Measurements from ENCODE around the gene NDUFS8. TPM values are rescaled to one million over a fixed set of nuclear protein-coding genes. Genes with fewer than 3 reads are reported as not detected.

The NDUFS8 gene
- total and polyA plus RNA-seq, 4 donors: 70.1 to 159 (median 84.3) TPM

DNA sequence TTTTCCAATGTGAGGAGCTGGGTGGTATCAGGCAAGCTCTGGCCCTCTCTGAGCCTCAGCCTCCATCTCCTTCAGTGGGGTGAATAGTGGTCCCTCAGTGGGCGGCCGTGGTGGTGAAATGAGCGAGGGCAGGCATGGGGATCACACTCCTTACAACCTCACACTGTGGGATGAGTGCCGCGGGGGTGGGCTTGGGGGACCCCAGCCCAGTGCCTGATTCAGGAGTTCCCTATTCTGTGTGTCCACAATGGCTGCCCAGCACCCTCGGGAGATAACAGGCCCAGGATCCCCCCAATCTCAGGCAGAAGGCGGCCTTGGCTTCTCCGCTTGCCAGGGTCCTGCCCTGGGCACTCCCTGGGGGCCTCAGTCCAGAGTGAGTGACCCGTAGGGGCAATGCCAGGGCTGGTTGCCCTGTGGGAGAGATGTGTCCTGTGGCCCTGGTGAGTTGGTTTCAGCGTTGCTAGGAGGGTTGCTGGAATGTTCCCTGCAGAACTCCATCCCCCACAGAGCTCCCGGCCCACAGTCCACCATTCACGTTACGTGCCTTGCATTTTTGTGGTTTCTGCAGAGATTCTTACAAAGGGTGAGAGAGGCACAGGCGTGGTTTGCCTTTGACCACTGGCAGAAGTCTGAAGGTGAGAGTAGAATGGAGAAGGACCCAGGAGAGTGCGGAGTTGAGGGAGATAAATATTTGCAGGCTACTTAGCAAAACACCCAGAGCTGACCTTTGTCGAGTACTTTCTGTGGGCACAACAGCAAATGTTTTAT, 17.5 kb upstream of the NDUFS8 start:
- Histone ChIP-seq H3K4me3 (ENCODE audit: low read length in 2 of 2) (no peak overlapping the region), H3K27ac (ENCODE audit: low read depth in 1 of 2, low read length in 2 of 2) (no peak overlapping the region), H3K9me3 (ENCODE audit: control insufficient read depth, low read length) (no peaks in the 10 kb centered on the region), H3K36me3 (ENCODE audit: control insufficient read depth in 1 of 2, insufficient read depth in 2 of 2, low read length in 1 of 2) (no peaks in the 10 kb centered on the region), H3K4me1 (ENCODE audit: control insufficient read depth in 1 of 2, insufficient read depth in 2 of 2, low read length in 2 of 2) (no peaks in the 10 kb centered on the region), H3K27me3 (ENCODE audit: control insufficient read depth in 1 of 2, insufficient read depth in 2 of 2, low read length in 1 of 2) (no peaks in the 10 kb centered on the region)
- DNase-seq (peak; percentile 40 to 76), ATAC-seq (ENCODE audit: low FRiP score) (no peak)
- WGBS, 2 donors: 77 to 79% methylated on average over 16 of the region's 16 CpGs
- intact Hi-C loops (cut with DNase I): loop anchor here in 1 of 2 donors (5.0 kb wide), 1 partner anchor 109 kb away; the partner anchor contains the start of gene CHKA

GRCh38 chr11:68013611-68014156, 16.8 kb upstream of the NDUFS8 start:
- DNase-seq: no peak
- intact Hi-C loops (cut with DNase I): loop anchor here in 1 of 2 donors (5.0 kb wide), 1 partner anchor 109 kb away; the partner anchor contains the start of gene CHKA
- peak overlapping the region in 1 of 2 donors; percentile 2 for H3K27ac ChIP-seq (ENCODE audit: low read depth in 1 of 2, low read length in 2 of 2)

DNA sequence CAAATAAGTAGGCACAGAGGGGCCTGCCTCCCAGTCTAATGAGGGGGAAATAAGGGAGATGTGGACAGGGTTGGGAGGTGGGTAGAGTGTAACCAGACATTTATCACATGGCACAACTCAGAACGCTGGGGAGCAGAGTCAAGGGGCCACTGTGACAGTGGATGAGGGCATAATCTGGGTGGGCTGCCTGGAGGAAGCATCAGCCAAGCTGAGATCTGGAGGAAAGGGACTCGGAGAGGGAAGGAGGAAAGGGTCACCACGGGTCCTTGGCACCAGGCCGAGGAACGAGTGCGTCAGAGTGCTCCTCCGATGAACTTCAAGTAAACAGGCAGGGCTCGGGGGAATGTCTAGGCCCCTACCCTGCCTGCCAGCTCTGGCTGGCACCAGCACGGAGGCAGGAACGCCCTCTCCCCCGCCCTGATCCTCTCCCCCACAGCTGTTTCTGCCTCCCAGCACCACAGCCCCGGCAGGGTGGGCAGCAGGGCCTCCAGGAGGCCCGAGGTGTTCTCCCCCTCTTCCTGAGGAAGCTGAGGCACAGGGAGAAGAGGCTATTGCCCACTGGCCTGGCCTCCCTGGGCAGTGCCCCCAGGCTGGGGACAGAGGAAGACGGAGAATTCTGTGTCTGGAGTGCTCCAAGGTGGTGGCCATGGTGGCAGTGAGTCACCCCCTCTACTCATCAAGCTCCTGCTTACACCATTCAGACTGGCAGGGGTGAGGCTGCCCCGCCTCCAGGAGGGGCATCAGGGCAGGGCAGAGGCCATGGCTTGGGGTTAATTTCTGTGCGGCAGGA, 16.1 kb upstream of the NDUFS8 start:
- Histone ChIP-seq H3K9me3 (ENCODE audit: control insufficient read depth, low read length) (no peaks in the 10 kb centered on the region), H3K4me3 (ENCODE audit: low read length in 2 of 2) (no peak overlapping the region), H3K27ac (ENCODE audit: low read depth in 1 of 2, low read length in 2 of 2) (no peak overlapping the region), H3K4me1 (ENCODE audit: control insufficient read depth in 1 of 2, insufficient read depth in 2 of 2, low read length in 2 of 2) (no peaks in the 10 kb centered on the region), H3K36me3 (ENCODE audit: control insufficient read depth in 1 of 2, insufficient read depth in 2 of 2, low read length in 1 of 2) (no peaks in the 10 kb centered on the region), H3K27me3 (ENCODE audit: control insufficient read depth in 1 of 2, insufficient read depth in 2 of 2, low read length in 1 of 2) (no peaks in the 10 kb centered on the region)
- ATAC-seq (ENCODE audit: low FRiP score) (no peak), DNase-seq (peak; percentile 76 to 83)
- 42 to 47% methylated on average over 16 of the region's 16 CpGs for WGBS, 2 donors
- intact Hi-C loops (cut with DNase I): loop anchor here in 1 of 2 donors (5.0 kb wide), 1 partner anchor 108 kb away; the partner anchor contains the start of gene CHKA

More at GRCh38 chr11:68013611-68014156, 16.8 kb upstream of the NDUFS8 start:
- 93 to 94% methylated on average over 14 of the region's 14 CpGs for WGBS, 2 donors
- Histone ChIP-seq H3K9me3 (ENCODE audit: control insufficient read depth, low read length) (no peaks in the 10 kb centered on the region), H3K4me3 (ENCODE audit: low read length in 2 of 2) (no peak overlapping the region), H3K36me3 (ENCODE audit: control insufficient read depth in 1 of 2, insufficient read depth in 2 of 2, low read length in 1 of 2) (no peaks in the 10 kb centered on the region), H3K27me3 (ENCODE audit: control insufficient read depth in 1 of 2, insufficient read depth in 2 of 2, low read length in 1 of 2) (no peaks in the 10 kb centered on the region), H3K4me1 (ENCODE audit: control insufficient read depth in 1 of 2, insufficient read depth in 2 of 2, low read length in 2 of 2) (no peaks in the 10 kb centered on the region)
- no peak for ATAC-seq (ENCODE audit: low FRiP score)

GRCh38 chr11:68014947-68015447, 15.5 kb upstream of the NDUFS8 start:
- intact Hi-C loops (cut with DNase I): loop anchor here in 1 of 2 donors (5.0 kb wide), 1 partner anchor 107 kb away; the partner anchor contains the start of gene CHKA
- 93 to 94% methylated on average over 19 of the region's 19 CpGs for WGBS, 2 donors

GRCh38 chr11:68015467-68015866, 15.0 kb upstream of the NDUFS8 start:
- intact Hi-C loops (cut with DNase I): no loop called here
- H3K9me3 ChIP-seq (ENCODE audit: control insufficient read depth, low read length): no peaks in the 10 kb centered on the region
- H3K36me3 ChIP-seq (ENCODE audit: control insufficient read depth in 1 of 2, insufficient read depth in 2 of 2, low read length in 1 of 2): no peaks in the 10 kb centered on the region
- no peaks in the 10 kb centered on the region for H3K27me3 ChIP-seq (ENCODE audit: control insufficient read depth in 1 of 2, insufficient read depth in 2 of 2, low read length in 1 of 2)
- ATAC-seq (ENCODE audit: low FRiP score) (no peak), DNase-seq (no peak)
- H3K4me3 ChIP-seq (ENCODE audit: low read length in 2 of 2): no peak overlapping the region
- 97 to 99% methylated on average over 8 of the region's 8 CpGs for WGBS, 2 donors
- H3K27ac ChIP-seq (ENCODE audit: low read depth in 1 of 2, low read length in 2 of 2): no peak overlapping the region
- no peaks in the 10 kb centered on the region for H3K4me1 ChIP-seq (ENCODE audit: control insufficient read depth in 1 of 2, insufficient read depth in 2 of 2, low read length in 2 of 2)

More at GRCh38 chr11:68014947-68015447, 15.5 kb upstream of the NDUFS8 start:
- DNase-seq (peak in 1 of 2 donors; percentile 73), ATAC-seq (ENCODE audit: low FRiP score) (no peak)
- Histone ChIP-seq H3K27ac (ENCODE audit: low read depth in 1 of 2, low read length in 2 of 2) (no peak overlapping the region), H3K4me3 (ENCODE audit: low read length in 2 of 2) (no peak overlapping the region), H3K4me1 (ENCODE audit: control insufficient read depth in 1 of 2, insufficient read depth in 2 of 2, low read length in 2 of 2) (no peaks in the 10 kb centered on the region), H3K36me3 (ENCODE audit: control insufficient read depth in 1 of 2, insufficient read depth in 2 of 2, low read length in 1 of 2) (no peaks in the 10 kb centered on the region), H3K9me3 (ENCODE audit: control insufficient read depth, low read length) (no peaks in the 10 kb centered on the region), H3K27me3 (ENCODE audit: control insufficient read depth in 1 of 2, insufficient read depth in 2 of 2, low read length in 1 of 2) (no peaks in the 10 kb centered on the region)

DNA sequence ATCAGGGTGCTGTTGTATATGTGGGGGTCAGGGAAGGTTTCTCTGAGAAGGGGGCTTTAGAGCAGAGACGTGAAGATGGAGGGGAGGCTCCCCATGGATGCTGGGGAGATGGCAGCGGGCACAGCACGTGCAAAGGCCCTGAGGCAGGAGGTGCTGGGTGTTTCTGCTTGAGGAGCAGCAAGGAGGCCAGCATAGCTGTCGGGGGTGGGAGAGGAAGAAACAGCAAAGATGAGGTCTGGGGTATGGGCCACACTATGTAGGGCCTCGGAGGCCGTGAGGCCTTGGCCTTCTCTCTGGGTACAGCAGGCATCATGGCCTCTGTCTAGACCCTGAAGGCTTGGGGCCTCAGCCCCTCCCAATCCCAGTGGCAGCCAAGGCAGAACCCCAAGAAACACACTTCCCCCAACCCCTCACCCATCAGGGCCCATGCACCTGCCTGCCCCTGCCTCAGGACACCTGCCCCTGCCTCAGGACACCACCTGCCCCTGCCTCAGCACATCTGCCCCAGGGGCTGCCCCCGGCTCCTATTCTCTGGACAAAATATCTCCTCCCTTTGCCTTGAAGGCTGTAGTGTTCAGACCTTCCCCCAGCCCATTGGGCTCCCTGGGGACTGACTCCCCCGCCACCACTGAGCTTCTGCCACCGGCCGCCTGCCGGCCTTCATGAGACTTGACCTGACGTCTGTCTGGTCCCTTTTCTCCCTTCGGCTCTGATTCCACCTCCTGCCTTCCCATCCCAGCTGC, 14.1 kb upstream of the NDUFS8 start:
- Histone ChIP-seq H3K4me3 (ENCODE audit: low read length in 2 of 2) (no peak overlapping the region), H3K27me3 (ENCODE audit: control insufficient read depth in 1 of 2, insufficient read depth in 2 of 2, low read length in 1 of 2) (no peaks in the 10 kb centered on the region), H3K9me3 (ENCODE audit: control insufficient read depth, low read length) (no peaks in the 10 kb centered on the region), H3K27ac (ENCODE audit: low read depth in 1 of 2, low read length in 2 of 2) (no peak overlapping the region), H3K36me3 (ENCODE audit: control insufficient read depth in 1 of 2, insufficient read depth in 2 of 2, low read length in 1 of 2) (no peaks in the 10 kb centered on the region), H3K4me1 (ENCODE audit: control insufficient read depth in 1 of 2, insufficient read depth in 2 of 2, low read length in 2 of 2) (no peaks in the 10 kb centered on the region)
- 64 to 67% methylated on average over 13 of the region's 13 CpGs for WGBS, 2 donors
- intact Hi-C loops (cut with DNase I): no loop called here
- DNase-seq: no peak
- ATAC-seq (ENCODE audit: low FRiP score): no peak

GRCh38 chr11:68016904-68017817, 13.3 kb upstream of the NDUFS8 start:
- Histone ChIP-seq H3K36me3 (ENCODE audit: control insufficient read depth in 1 of 2, insufficient read depth in 2 of 2, low read length in 1 of 2) (no peaks in the 10 kb centered on the region), H3K27ac (ENCODE audit: low read depth in 1 of 2, low read length in 2 of 2) (no peak overlapping the region), H3K4me3 (ENCODE audit: low read length in 2 of 2) (no peak overlapping the region), H3K9me3 (ENCODE audit: control insufficient read depth, low read length) (no peaks in the 10 kb centered on the region), H3K4me1 (ENCODE audit: control insufficient read depth in 1 of 2, insufficient read depth in 2 of 2, low read length in 2 of 2) (no peaks in the 10 kb centered on the region), H3K27me3 (ENCODE audit: control insufficient read depth in 1 of 2, insufficient read depth in 2 of 2, low read length in 1 of 2) (no peaks in the 10 kb centered on the region)
- intact Hi-C loops (cut with DNase I): no loop called here
- 65 to 70% methylated on average over 15 to 16 of the region's 16 CpGs for WGBS, 2 donors
- no peak for DNase-seq
- ATAC-seq (ENCODE audit: low FRiP score): no peak
